Caco-2 (cell line): Measurements from ENCODE around the gene LONP1. TPM values are rescaled to one million over a fixed set of nuclear protein-coding genes. Genes with fewer than 3 reads are reported as not detected.
"Not testable (repeated sequence)": the region's sequence is repeated elsewhere in the genome, so short reads cannot be mapped to it uniquely, and the experiment has no call there.

ENCODE experiments used
- BruUV-seq: library from RNA; stranded (reverse); fragments of 400-500 nt; replicated peaks from 2 replicates; lab custom pipeline; 2021; lab: Mats Ljungman, UMichigan
- CTCF ChIA-PET: fragments of 300-600 bp; sonication (Branson Sonifier 250); formaldehyde crosslinking; loops from one replicate; lab custom pipeline; 2022; ENCODE audit warnings: antibody characterized with exemption; lab: Charles Lee
- POLR2A ChIA-PET: fragments of 300-600 bp; sonication (Branson Sonifier 250); formaldehyde crosslinking; loops from one replicate; lab custom pipeline; 2022; ENCODE audit warnings: antibody characterized with exemption; lab: Charles Lee
- DNase-seq, 2 experiments: peaks; one replicate each; pipeline versions ENCODE4 v3.0.0 to v3.0.0-alpha.2; 2020 to 2022
- H3K27me3 ChIP-seq: replicated peaks from 2 replicates; pipeline ENCODE4 v1.6.0; 2011; ENCODE audit warnings: low read length; ENCODE audit not compliant: control insufficient read depth, insufficient read depth
- H3K36me3 ChIP-seq: 2 replicates; pipeline ENCODE4 v1.5.1; 2011; ENCODE audit warnings: low read length; ENCODE audit not compliant: control insufficient read depth, insufficient read depth
- H3K4me1 ChIP-seq: fragments of 250-450 bp; sonication (Bioruptor Pico); 2 replicates; pipeline ENCODE4 v1.5.1; 2020; ENCODE audit warnings: mild to moderate bottlenecking
- H3K4me3 ChIP-seq: 2 replicates; pipeline ENCODE4 v1.5.1; 2011; ENCODE audit warnings: low read depth, mild to moderate bottlenecking, control low read depth, low read length
- H3K9me3 ChIP-seq: fragments of 250-450 bp; sonication (Bioruptor Pico); 2 replicates; pipeline ENCODE4 v1.5.1; 2020; ENCODE audit warnings: mild to moderate bottlenecking, moderate library complexity
- H3K27ac Mint-ChIP-seq: one replicate; pipeline ENCODE4 v1.8.0; 2022; ENCODE audit warnings: mixed read lengths; ENCODE audit not compliant: unreplicated experiment
- H3K27me3 Mint-ChIP-seq: one replicate; pipeline ENCODE4 v1.8.0; 2022; ENCODE audit warnings: mixed read lengths; ENCODE audit not compliant: insufficient read depth, unreplicated experiment
- H3K36me3 Mint-ChIP-seq: one replicate; pipeline ENCODE4 v1.8.0; 2022; ENCODE audit warnings: mild to moderate bottlenecking, mixed read lengths; ENCODE audit not compliant: insufficient read depth, unreplicated experiment
- H3K4me1 Mint-ChIP-seq: one replicate; pipeline ENCODE4 v1.8.0; 2022; ENCODE audit warnings: low read depth, mixed read lengths; ENCODE audit not compliant: unreplicated experiment
- H3K4me3 Mint-ChIP-seq: one replicate; pipeline ENCODE4 v1.8.0; 2022; ENCODE audit warnings: mild to moderate bottlenecking, moderate library complexity, mixed read lengths; ENCODE audit not compliant: unreplicated experiment
- H3K9me3 Mint-ChIP-seq: one replicate; pipeline ENCODE4 v1.8.0; 2022; ENCODE audit warnings: mixed read lengths; ENCODE audit not compliant: unreplicated experiment
- CTCF ChIP-seq, 2 experiments: fragments of 200-600 bp in 1 of 2; IDR thresholded peaks; 1 replicate in 1 of 2; 2 replicates in 1 of 2; pipeline versions ENCODE4 v1.5.1 to v1.8.0; 2011 to 2022; ENCODE audit warnings: antibody characterized with exemption in 1 of 2, control low read depth in 1 of 2, inconsistent platforms in 1 of 2, low read depth in 1 of 2, low read length in 1 of 2, mild to moderate bottlenecking in 1 of 2, moderate library complexity in 1 of 2; ENCODE audit not compliant: insufficient read depth in 1 of 2, severe bottlenecking in 1 of 2, unreplicated experiment in 1 of 2
- intact Hi-C: fragments of 100-400 bp; cut with micrococcal nuclease; formaldehyde crosslinking; loops from one replicate; pipeline ENCODE4 v1.10.0; 2022; ENCODE audit not compliant: unreplicated experiment
- total RNA-seq: library from RNA; stranded (reverse); gene quantifications from 2 replicates; pipeline ENCODE4 v1.2.3, GENCODE V29; 2022

Gene LONP1
- total RNA-seq, 1 experiment from 2014 or later = 208 TPM

- no peak for TF ChIP-seq CTCF (IDR thresholded peaks at IDR 0.05; ENCODE audit: insufficient read depth in 1 of 2, low read depth in 1 of 2, low read length in 1 of 2, severe bottlenecking in 1 of 2, unreplicated experiment in 1 of 2)
- H3K9me3 Mint-ChIP-seq = no peaks in the 10 kb centered on the region
- Histone ChIP-seq H3K27me3 (no peaks in the 10 kb centered on the region), H3K4me1 (no peaks in the 10 kb centered on the region), H3K4me3 (no peak overlapping the region), H3K9me3 (no peaks in the 10 kb centered on the region), H3K36me3 (no peaks in the 10 kb centered on the region)
- no peak overlapping the region for H3K27ac Mint-ChIP-seq
- ChIA-PET POLR2A (no interaction called here), CTCF (no interaction called here)
- DNase-seq = no peak
- H3K4me1 Mint-ChIP-seq = no peaks in the 10 kb centered on the region
- BruUV-seq = no TSS peak
- intact Hi-C loops = no loop called here
- no peak overlapping the region for H3K4me3 Mint-ChIP-seq
- H3K27me3 Mint-ChIP-seq = no peaks in the 10 kb centered on the region
- H3K36me3 Mint-ChIP-seq = no peaks in the 10 kb centered on the region
Observed at GRCh38 chr19:5742051-5742450, 22.1 kb upstream of the LONP1 start.

GRCh38 chr19:5738423-5738822, 18.5 kb upstream of the LONP1 start:
- Mint-ChIP-seq H3K36me3 (no peaks in the 10 kb centered on the region), H3K27ac (no peak overlapping the region), H3K4me1 (no peaks in the 10 kb centered on the region), H3K4me3 (no peak overlapping the region), H3K9me3 (no peaks in the 10 kb centered on the region), H3K27me3 (no peaks in the 10 kb centered on the region)
- intact Hi-C loops = no loop called here
- no peaks in the 10 kb centered on the region for H3K9me3 ChIP-seq
- H3K4me3 ChIP-seq = no peak overlapping the region
- no peak for TF ChIP-seq CTCF (IDR thresholded peaks at IDR 0.05; ENCODE audit: insufficient read depth in 1 of 2, low read depth in 1 of 2, low read length in 1 of 2, severe bottlenecking in 1 of 2, unreplicated experiment in 1 of 2)
- CTCF ChIA-PET = no interaction called here
- H3K27me3 ChIP-seq = no peaks in the 10 kb centered on the region
- DNase-seq = peak in 1 of 2 experiments; percentile 25
- no TSS peak for BruUV-seq
- POLR2A ChIA-PET = no interaction called here
- H3K36me3 ChIP-seq = no peaks in the 10 kb centered on the region
- no peaks in the 10 kb centered on the region for H3K4me1 ChIP-seq

- H3K4me3 ChIP-seq, POLR2A ChIA-PET, BruUV-seq, H3K27me3 Mint-ChIP-seq, H3K36me3 Mint-ChIP-seq, H3K36me3 ChIP-seq, H3K4me3 Mint-ChIP-seq, H3K27ac Mint-ChIP-seq, H3K9me3 Mint-ChIP-seq, H3K27me3 ChIP-seq, H3K4me1 Mint-ChIP-seq, intact Hi-C loops, DNase-seq, H3K4me1 ChIP-seq, CTCF ChIA-PET: not testable (repeated sequence)
- H3K9me3 ChIP-seq = peaks cover 10% of the 10 kb centered on the region
Observed at GRCh38 chr19:5733172-5733571, 13.2 kb upstream of the LONP1 start.
